HT-29 (cell line): Measurements from ENCODE around the gene OTX1. TPM values are rescaled to one million over a fixed set of nuclear protein-coding genes. Genes with fewer than 3 reads are reported as not detected.
"Not testable (repeated sequence)": the region's sequence is repeated elsewhere in the genome, so short reads cannot be mapped to it uniquely, and the experiment has no call there.

Experiments
- DNase-seq: peaks from one replicate; pipeline ENCODE4 v3.0.0-alpha.2; 2015; ENCODE audit warnings: low spot score
- total RNA-seq: library from RNA; depleted of rRNA; stranded (reverse); fragments of >200 nt; shearing (Covaris generic); gene quantifications from 2 replicates; pipeline ENCODE4 v1.2.3, GENCODE V29; 2014

Gene OTX1
- total RNA-seq, 1 experiment from 2014 or later: 5.6 TPM

DNA sequence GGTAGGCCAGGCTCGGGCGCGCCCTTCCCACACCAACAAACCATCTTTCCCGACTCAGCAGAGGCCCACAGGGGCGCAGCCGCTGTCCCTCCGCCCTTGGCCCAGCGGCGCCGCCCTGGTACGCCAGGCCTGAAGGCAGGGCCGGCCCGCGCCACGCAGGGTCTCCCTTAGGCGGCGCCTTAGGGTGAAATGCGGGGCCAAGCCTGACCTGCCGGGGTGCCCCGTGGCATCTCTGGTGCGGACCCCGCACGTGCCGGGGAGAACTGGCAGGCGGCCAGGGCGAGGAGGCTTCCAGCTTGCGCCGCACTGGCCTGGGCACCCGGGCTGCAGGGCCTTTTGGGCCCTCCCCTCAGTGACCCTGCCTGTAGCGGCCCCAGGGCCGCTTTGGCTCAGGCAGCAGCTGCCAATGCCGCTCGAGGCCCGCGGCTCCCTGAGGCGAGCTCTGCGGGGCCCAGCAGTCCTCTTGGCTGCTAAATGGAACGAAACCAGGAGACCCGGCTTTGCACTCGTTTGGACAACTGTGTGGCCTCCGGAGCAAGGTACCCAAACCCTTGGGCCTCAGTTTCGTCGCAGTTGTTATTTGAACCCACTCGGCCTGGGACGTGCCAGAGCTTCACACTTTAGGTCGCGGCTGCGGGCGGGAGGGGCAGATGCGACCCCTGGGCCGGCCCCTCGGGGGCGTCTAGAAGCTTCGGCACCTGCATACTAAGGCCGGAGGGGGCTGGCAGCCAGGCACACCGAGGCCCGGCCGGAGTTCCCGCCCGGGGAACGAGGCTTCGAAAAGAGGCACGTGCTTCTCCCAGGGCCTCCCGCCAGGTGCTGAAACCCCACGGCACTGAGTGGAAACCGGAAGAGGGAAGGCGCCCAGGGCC, 8.5 kb downstream of the OTX1 start:
- no peak for DNase-seq

DNA sequence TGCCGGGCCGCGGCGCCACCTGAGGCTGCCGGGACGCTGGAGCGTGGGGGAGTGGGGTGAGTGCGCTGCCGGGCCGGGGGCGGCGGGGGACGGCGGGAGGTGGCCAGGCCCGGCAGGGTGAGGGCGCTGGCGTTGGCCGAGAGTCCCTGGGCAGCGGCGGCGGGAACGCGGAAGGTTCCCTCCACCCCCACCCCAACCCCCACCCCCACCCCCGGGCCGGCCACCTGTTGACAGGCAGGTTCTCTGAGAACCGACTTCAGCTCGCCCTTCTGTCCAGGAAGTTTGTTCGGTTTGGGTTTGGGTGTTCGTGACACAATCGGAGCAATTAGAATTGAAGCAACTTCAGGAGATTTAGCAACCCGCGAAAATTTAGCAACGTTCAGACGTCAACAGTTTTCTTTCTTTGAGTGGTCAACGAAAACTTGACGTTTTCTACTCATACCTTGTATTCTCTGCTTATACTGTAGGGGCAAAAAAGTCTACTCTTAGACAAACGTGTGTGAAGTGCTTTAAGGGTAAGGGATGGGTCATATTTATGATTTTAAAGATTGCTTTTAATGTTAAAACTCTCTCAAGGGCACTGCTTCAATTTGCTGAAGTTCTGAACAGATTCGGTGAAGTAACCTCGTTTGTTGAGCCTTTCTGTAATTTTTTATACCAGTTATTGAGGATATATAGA, 9.3 kb downstream of the OTX1 start:
- DNase-seq: no peak

DNA sequence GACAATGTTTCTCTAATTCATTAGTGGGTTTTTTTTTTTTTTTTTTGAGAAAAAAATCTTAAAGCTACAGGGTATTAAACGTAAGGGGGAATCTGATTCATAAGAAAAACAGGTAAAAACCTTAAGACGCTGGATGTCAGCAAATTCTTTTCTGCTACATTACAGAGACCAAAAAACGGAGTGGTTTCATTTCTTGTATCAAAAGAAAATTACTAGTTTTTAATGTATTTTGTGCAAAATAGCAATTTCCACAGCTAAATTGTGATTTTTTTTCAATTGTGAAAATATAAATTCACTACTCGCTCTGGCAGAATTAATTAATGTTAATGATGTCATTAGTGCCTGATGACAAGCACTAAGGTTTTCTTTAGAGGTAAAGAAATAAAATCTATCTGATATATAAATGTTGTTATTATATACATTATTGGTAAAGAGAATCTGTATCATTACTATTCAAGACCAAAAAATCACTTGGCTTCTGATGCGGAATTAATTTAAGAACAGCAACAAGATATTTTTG, 9.9 kb downstream of the OTX1 start:
- no peak for DNase-seq

DNA sequence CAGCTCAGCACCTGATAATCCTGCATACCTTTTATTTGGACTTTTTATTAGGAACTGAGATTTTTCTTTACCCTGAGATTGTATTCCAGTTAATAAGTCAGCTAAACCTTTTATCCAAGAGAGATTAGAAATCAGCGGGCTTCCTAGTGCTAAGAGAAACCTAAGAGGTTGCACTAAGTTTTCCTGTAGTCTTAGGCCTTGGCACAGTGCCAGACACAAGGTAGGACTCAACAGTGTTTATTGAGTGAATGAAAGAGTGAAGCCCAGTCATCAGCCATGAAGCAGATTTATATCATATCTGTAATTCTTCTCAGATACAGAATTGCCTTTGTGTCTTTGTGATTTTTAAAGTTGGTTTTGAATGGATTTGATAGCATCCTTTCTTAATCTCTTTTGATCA, 13.6 kb downstream of the OTX1 start:
- DNase-seq: peak; percentile 42

DNA sequence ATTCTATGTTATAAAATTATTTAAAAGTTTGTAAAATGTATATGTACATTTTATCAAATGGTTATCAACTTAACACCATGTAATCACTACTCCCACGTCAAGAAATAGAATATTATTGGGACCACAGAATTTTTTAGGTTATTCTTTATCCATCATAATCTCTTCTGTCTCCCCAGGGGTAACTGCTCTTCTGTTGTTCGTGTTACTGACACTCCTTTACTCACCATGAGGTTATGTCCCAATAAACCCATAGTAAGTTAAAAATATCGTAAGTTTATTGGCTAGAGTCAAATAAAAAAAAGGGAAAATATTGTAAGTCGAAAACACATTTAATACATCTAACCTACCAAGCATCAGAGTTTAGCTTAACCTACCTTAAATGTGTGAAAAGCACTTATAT, 14.0 kb downstream of the OTX1 start:
- no peak for DNase-seq

DNA sequence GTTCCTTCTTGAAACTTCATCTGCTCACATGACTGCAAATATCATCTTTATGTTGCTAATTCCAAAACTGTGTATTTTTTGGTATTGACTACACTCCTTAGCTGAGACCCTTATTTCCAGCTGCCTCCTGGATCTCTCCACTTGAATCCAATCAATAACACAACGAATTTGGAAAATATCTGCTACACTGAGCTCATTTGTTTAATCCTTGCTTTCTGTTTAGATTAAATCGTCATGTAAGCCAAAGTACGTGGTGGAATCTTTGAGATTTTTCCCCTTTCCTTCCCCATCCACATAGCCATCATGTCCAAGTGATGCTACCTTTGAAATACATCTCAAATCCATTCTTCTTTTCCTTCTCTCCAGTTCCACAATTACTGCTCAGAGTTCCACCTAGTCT, 15.6 kb downstream of the OTX1 start:
- DNase-seq: no peak

DNA sequence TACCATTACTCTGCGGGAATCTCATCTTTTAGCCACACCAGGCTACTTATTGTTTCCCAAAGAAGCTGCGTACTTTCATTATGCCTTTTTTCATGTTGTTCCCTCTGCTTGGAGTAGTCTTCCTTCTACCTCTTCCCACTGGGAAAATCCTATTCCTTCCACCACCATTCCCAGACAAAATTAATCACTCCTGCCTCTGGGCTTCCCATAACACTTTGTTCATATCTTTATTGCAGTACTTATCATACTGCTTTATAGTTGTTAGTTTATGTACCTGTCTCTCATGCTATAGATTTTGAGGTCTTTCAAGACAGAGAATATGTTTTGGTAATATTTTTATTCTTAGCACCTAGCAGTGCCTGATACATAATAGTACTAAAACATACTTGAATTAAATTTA, 16.2 kb downstream of the OTX1 start:
- no peak for DNase-seq

DNA sequence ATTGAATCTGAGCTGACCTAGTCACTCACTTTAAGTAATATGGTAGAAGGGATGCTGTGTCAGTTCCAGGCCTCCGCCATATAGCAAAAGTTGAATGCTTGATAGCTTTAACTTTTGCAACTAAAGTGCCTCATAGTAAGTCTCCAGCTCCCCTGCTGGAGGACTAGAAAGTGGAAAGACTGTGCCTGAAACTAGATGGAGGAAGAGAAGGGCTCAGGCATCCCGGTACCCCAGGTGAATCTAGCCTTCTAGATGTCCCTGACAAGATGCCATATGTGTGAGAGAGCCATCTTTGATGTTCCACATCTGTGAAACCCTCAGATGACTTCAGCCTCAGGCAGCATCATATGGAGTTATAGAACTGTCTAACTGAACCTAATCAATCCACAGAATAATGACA, 21.0 kb downstream of the OTX1 start:
- no peak for DNase-seq

DNA sequence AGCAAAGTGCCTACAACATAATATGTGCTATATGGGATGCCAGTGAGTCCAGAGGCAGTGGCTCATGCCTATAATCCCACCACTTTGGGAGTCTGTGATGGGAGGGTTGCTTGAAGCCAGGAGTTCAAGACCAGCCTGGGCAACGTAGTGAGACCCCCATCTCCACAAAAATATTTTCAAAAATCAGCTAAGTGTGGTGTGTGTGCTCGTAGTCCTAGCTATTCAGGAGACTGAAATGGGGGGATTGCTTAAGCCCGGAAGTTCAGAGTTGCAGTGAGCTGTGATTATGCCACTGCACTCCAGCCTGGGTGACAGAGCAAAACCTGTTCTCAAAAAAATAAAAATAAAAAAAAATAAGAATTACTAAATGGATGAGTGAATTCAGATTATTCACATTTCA, 23.4 kb downstream of the OTX1 start:
- DNase-seq: no peak

DNA sequence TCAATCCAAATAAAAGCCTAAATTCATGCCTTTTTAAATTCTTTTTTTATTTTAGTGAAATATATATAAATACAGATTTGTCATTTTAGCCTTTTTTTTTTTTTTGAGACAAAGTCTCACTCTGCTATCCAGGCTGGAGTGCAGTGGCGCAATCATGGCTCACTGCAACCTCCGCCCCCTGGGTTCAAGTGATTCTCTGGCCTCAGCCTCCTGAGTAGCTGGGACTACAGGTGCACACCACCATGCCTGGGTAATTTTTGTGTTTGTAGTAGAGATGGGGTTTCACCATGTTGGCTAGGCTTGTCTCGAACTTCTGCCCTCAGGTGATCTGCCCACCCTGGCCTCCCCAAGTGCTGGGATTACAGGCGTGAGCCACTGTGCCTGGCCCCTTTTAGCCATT, 23.8 kb downstream of the OTX1 start:
- not testable (repeated sequence) for DNase-seq

DNA sequence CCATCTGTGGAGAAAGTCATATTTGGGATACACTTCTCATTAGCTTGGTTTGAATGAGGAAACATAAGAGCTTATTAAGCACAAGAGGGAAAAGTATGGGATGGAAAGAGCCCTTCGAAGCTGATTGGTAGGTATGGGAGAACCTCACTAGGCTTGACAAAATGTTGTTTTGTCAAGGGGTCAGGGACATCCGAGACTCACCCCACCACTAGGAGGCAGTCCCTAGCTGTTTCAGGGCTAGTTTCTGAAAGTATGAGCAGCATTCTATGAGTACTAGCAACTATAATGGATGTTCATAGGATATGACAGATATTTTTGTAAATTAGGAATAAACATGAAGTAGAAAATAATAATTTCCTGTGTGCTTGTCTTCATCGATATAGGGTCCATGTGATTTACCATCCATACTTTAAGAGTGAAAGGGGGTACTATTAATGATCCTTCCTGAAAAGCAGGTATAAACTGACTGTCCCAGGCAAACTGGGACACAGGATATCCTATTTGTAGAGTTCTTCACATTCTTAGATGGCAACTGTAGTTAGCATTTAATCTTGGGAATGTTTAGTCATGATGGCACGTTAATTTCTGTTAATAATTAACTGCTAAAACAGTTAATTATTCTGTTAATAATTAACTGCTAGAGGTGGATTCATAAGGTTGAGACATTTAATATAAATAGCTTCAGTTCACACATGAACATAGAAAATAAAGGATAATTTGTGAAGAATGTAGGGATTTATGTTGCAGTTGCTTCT, 28.4 kb downstream of the OTX1 start:
- DNase-seq: peak; percentile 59

DNA sequence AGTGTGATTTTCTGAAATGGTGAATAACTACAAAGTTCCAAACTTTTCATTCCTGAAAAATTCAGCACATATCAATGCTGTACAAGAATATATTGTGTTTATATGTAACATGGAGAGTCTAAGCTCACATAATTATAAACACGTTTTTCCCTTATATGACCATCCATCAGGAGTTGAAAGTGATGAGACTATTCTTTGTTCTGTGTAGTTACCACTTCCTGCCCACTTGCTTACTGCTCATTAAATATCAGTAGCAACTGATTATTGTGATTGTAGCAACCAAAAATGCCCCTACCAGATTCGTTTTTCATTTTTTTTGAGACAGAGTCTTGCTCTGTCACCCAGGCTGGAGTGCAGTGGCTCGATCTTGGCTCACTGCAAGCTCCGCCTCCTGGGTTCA, 30.8 kb downstream of the OTX1 start:
- DNase-seq: no peak

DNA sequence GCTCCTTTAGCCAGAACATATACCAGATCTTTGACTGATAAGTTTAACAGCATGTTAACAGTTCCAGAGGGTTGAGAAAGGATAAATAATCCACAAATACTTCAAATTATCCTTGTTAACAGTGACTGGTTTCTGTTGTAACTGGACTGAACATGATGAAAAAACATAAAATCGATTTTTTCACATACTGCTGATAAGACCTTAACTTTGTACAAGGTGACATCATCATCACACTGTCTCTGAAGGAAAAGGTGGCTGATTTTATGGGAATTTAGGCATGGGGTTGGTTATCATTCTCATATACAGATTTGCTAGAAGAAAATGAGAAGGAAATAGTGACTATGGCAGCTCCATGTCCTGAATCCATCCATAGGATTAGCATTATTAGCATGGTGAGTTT, 36.1 kb downstream of the OTX1 start:
- no peak for DNase-seq

DNA sequence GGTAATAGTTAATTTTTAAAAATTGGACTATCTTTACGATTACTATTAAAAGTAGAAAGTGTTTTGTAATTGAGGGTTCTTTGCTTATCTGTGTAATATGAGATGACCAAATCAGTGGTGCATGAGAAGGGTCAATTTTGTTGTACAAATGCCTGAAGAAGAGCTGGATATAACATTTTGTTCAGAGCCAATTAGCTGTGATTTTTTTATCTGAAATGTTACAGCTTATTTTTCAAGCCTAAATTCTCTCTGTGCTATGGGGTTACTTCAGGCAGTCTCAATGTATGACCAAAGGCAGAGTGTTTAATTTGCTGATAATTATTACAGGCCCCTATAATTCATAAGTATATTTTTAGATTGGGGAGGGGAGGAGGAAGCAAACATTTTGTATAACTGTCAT, 41.8 kb downstream of the OTX1 start:
- DNase-seq: no peak

DNA sequence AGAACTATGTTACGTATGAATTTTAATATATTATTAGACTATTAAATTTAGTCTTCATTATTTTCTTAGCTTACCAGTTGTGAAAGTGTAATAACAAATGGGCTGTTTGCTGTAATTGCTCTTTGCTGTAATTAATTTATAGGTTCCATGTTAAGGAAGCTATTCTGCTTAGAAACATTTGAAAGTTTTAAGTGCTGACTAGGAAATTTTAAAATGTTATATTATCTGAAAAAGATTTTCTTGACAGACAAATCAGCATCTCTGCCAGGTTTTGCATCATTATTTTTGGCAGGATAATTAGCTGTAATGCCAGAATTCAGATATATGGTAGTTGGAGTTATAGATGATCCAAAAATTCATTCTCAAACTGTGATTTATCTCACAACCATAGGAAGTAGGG, 42.2 kb downstream of the OTX1 start:
- DNase-seq: no peak

DNA sequence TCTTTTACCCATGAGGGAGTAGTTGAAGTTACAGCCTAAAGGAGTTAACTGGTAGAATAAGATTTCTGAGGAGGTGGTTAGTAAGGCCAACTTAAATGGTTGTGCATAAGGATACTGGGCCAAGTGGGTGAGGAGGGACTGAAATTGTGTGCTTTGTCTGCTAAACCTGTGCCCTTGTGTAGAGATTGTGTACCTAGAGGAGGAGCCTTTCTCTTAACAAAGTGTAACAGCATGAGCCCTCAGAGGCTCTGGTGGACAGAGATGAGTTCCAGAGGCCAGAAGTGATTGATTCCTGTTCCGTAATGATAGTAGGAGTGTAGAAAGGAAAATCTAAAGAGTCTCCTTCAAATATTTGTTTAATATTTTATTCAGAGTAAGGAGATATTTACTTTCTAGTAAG, 42.9 kb downstream of the OTX1 start:
- no peak for DNase-seq

DNA sequence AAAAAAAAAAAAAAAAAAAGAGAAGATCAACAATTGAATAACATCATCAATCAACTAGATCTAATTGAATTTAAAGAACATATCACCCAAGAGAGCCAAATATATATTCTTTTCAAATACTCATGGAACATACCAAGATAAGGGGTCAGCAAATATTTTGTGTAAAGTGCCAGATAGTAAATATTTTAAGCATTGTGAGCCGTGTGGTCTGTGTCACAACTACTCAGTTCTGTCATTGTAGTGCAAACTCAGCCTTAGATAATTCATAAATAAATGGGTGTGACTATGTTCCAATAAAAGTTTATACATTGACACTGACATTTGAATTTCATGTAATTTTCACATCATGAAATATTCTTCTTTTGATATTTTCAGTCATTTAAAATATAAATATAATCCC, 45.9 kb downstream of the OTX1 start:
- DNase-seq: no peak

DNA sequence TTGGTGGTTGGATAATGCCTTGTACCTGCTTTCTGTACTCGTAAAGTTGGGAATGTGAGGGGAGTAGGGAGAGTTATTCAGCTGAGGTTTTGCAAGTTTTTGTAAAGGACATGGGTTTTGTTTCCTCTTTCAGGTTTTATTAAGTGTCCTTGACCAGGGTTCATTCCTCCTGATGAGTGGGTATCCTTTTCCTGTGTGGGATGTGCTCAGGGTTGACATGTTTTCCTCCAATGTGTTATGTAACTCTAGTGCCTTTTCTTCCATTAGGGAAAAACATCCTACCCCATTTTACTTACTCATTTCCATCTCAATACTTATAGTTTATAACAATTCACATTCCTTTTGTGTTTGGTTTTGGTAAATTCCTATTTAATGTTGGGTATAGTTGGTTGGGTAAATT, 48.4 kb downstream of the OTX1 start:
- DNase-seq: no peak

DNA sequence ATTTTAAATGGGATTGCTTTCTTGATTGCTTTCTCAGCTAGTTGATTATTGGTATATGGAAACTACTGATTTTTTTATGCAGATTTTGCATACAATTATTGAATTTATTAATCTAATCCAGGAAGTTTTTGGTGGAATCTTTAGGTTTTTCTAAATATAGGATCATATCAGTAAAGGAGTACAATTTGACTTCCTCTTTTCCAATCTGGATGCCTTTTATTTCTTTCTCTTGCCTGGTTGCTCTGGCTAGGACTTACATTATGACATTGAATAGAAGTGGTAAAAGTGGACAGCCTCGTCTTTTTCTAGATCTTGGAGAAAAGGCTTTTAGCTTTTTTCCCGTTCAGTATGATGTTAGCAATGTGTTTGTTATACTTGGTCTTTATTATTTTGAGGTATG, 51.3 kb downstream of the OTX1 start:
- DNase-seq: no peak

DNA sequence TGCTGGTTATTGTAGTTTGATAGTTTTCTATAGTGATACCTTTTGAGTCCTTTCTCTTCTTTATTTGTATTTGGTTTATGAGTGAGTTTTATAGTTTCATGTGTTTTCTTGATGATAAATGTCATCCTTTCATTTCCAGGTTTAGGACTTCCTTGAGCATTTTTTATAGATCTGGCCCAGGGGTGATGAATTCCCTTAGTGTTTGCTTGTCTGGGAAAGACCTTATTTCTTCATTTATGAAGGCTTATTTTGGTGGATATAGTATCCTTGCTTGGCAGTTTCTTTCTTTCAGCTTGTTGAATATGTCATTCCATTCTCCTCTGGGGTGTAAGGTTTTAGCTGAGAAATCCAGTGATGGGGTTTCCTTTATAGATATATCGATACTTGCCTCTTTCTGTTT, 53.9 kb downstream of the OTX1 start:
- DNase-seq: no peak
